ENCODE results near the gene CHRNA9.

Gene CHRNA9

DNA sequence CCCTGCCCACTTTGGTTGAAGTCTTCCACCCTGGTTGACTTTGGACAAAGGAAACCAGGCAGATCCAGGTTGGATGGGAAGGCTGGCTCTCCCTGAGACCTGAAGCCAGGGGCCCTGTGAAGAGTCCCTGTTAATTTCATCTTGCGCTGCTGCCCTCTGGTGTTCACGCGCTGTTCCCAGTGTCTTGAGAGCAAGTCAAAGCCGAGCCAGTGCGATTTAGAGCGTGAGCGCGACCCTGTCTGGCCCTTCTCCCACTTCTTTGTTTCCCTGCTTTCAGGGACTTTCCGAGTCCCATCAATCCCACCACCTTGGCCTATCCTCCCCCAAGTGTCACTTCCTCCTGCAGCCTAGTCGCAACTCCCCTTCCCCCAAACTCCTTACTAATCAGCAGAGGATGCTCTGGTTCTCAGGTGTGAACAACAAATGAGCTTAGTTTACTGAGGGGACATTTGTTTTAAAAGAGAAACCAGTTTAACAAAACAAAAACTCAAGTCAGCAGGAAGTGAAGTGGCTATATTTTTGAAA is 25.8 kb upstream of the CHRNA9 start:
- peak; percentile 59 to 65 for ATAC-seq

DNA sequence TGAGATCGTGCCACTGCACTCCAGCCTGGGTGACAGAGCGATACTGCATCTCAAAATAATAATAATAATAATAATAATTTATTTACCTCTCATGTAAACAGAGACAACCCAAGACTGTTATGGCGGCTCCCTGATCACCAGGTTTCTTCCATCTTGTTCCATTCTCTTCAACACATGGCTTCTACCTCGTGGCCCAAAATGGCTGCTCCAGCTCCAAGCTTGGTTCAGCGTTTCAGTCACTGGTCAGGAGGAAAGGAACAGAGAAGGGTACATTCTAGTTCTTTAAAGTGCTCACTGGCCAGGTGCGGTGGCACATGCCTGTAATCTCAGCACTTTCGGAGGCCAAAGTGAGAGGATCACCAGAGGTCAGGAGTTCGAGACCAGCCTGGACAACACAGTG is 24.9 kb upstream of the CHRNA9 start:
- ATAC-seq = no peak

DNA sequence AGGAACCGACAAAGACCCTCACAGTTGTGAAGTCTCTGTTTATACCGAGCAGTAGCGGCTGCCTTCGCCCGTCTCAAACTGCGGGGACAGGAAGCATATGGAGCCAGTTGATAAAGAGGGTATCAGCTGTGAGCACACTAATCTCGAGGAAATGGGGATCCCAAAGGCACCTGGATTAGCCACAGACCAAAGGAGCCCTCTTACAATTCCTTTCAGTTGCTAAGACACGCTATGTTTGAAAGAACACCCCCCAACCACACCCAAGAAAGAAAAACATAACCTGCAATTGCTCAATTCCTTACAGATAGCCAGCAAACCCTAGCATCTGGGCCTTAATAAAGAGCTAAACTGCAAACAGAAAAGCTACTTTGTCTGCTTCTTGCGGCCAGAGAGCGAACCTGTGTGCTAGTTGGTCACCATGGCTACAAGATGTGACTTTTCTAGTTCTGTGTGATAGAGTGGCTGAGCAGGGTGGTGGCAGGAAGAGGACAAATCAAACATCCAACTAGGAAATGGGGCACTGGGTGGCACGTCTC is 23.3 kb upstream of the CHRNA9 start:
- no peak for ATAC-seq

DNA sequence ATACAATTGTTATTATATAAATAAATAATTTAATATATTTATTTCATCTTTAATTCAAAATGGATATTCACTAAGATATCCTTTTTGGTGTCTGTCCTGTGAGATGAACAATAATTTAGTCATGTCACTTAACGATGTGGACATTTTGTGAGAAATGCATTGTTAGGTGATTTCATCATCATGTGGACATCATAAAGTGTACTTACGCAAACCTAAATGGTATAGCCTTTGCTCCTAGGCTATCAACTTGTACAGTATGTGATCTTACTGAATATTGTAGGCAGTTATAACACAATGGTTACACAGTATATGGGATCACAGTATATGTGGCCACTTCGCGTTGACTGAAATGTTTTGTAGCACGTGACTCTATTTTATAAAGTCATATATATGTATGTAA is 20.2 kb upstream of the CHRNA9 start:
- no peak for ATAC-seq

DNA sequence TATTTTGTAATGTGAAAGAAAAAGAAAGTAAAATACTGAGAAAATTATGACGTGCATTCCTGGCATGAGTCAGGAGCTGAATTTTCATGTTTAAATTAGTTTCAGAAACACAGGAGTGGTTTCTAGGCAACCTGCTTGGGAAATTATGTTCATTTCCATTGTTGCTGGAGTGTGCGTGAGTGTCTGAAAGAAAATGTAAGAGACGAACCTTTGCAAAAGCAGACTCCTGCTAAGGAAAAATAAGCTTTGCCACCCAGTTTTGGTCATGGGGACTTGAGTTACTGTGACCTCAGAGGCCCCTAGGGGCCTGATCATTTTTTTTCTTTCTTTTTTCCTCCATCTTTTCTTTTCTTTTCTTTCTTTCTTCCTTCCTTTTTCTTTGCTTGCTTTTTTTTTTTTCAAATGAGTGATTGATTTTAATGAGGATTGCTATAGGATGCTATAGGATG is 18.8 kb upstream of the CHRNA9 start:
- peak; percentile 70 to 75 for ATAC-seq

DNA sequence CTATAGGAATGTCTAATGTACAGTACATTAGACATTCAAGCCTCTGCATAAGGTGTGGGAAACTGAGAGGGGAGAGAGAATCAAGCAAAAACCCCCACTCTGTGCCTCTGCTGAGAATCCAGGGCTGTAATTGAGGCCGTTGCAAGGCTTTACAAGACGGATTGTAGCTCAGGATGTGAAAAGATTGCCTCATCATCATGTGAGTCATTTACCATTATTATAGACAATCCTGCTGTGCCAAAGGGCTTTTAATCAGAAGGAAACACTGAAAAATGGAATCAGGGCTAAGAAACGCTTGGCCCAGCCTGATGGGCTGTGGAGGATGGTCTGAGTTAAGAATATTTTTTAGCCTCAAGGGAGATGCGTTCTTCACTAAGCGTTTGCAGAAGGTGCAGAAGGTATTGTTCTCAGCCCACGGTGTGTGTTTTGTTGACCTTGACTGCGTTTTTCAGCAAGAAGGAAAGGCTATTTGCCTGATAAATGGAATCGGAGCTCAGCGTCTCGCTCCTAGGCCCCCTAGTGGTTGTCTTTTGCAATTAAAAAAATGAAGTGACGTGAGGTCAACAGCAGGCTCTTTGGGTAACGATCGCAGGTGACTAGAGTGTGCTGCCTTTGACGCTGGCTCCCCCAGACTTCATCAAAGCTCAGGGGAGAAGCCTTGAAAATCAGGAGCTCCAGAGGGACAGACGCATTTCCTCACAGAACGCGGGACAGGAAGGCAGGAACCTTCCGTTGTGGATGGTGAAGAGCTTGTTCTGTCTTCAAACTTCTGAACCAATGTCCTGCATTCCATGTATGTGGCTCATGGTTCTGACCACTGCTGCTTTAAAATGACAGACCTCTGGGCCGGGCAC is 18.1 kb upstream of the CHRNA9 start:
- ATAC-seq = peak; percentile 64 to 67

DNA sequence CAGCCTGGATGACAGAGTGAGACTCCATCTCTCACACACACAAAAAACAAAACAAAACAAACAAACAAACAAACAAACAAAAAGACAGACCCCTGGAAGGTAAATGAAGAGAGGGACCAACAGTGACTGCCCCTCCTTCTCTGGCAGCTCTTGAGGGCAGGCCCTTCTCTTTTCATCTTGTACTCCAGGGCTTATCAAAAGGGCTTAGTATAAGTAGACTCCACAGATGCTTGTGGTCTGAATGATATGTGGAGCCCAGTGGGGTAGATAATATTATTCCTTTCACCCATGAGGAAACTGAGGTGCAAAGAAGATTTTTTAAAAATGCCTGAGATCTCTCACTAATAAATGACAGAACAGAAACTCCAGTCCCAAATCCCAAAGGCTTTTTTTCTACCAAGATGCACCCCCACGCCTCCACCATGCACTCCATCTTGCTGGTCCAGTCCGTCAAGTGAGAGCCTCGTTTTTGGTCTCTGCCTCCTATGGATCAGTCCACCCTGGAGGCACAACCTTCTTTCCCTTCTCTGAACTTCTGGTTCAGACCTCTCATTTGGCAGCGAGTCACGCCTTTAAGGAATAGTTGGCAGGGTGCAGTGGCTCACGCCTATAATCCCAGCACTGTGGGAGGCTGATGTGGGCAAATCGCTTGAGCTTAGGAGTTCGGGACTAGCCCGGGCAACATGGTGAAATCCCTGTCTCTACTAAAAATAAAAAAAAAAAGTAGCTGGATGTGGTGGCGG is 17.0 kb upstream of the CHRNA9 start:
- ATAC-seq = no peak

DNA sequence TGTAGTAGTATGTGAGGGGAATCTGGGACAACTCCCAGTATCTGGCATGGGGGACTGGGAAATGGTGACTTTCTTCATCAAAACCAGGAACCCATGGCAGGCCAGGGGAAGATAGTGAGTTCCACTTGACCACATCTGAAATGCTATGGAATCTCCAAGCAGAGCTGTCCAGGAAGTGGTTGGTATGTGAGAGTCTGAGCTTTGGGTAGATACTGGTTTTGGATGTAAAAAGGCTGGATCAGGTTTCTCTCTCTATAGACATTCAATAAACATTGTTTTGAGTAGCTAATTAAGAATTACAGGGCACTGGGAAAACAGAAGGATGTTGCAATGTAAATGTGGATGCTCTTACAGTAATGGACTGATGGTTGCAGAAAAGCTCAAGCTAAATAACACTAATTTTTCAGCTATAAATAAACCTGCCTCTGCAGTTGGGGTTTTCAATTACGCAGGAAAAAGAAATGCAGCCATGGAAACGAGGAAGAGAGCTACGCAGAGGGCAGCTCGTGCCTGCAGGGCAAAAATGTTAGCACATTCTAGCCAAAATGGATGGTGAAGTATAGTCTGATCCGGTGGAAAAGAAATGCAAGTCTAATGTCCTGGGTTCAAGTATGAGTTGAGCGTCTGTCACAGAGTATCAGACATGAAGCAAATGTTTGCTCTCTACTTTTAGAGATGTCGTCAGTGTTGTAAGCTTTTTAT is 13.4 kb upstream of the CHRNA9 start:
- no peak for ATAC-seq

DNA sequence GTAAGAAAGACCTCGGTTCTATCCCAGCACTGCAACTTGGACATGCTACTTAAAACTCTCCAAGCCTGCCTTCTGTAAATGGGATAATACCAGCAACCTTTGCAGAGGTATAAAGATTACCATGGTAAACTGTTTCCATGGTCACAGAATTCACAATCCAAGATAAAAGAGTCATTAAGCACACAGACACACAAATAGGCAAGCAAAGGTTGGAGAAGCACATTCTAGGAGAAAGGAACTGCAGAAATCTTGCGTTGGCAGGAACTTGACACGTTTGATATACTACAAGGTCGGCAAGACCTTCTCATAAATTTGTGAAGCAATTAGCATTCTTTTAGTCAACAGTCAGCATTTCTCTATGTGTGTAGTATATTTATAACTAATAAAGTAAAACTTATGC is 12.3 kb upstream of the CHRNA9 start:
- ATAC-seq = no peak

DNA sequence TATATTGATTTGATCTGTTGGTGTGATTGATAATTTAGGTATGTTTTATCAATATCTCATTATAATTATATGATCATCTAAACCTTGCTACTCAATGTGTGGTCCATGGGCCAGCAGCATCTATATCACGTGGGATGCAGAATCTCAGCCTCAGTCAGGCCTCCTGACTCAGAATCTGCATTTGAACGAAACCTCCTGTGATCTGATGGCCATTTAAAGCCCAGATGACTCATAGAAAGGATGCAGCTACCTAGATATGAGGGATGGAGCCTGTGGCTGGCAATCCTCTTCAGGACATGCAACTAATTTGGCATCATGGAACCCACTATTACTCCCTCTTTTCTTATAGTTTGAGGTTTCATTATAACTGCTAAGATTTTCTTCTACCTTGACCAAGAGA is 11.3 kb upstream of the CHRNA9 start:
- no peak for ATAC-seq

DNA sequence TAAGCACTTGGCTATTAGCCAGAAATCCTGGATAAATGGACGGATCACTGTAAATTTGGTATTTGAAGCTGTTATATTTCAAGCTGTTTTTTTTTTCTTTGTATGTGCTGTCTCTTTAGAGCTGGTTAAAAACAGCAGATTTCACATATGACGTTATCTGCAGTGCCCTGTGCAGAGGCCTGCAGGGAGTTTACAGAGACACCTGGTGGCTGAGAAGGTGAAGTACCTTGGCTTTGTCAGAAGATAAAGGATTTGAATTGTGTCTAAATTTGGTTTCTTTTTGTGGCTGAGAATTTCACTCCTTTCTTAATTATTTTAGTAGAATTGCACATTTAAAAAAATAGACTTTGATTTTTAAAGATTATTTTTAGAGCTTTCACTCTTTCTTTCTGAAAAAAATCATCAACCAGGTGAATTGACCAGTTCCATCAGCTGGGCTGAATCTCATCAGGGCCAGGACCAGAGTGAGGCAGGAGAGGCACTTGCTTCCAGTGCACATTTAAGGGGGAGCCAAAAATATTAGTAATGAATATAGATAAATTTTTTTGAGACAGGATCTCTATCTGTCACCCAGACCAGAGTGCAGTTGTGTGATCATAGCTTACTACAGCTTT is 9.6 kb upstream of the CHRNA9 start:
- peak; percentile 96 to 98 for ATAC-seq

DNA sequence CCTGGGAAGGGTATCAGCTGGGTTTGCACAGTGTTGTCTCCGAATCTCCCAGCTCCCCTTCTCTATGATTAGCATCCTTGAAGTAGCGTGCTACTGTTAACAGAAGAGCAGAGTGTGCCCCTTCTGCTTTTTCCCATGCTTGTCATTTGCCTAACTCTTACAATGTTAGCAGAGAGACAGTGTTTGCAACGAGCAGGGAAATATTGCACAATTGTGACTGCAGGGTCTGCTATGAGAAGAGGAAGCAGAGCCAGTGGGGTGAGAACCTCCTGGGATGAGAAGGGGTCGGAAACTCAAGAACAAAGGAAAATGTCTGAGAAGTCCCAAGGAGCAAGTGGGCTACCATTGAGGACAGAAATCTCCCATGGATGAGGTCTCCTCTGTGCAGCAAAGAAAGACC is 7.8 kb upstream of the CHRNA9 start:
- ATAC-seq = no peak

DNA sequence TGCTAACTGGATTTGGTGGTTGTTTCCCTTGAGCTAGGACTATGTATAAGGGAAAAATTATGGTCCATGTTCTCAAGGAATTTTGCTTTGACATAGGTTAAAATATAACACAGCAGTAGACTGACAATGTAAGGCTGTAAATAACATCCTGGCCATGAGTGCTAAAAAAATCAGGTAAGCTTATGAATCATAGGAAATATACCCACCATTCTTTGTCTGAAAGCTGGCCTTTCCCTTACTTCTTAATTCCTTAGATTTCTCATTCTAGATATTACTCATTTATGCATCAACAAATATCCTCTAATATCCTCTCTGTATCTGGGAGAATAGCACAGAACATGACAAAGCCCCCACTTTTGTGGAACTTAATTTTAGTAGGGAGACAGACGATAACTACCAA is 6.8 kb upstream of the CHRNA9 start:
- no peak for ATAC-seq

DNA sequence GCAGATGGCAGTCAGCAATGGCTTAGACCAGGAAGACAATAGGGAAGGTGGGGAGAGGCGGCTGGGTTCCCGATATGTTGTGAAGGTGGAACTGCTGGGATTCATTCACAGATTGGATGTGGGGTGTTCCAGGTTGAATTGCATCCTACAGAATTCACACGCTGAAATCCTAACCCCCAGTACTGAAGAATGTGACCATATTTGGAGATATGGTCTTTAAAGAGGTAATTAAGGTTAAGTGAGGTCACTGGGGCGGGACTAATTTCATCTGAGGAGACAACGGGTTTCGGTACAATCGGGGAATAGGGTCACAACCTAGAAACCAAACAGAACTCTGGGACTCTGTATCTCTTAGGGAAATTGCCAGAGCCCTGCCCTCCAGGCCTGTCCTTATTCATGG is 5.3 kb upstream of the CHRNA9 start:
- ATAC-seq = no peak

DNA sequence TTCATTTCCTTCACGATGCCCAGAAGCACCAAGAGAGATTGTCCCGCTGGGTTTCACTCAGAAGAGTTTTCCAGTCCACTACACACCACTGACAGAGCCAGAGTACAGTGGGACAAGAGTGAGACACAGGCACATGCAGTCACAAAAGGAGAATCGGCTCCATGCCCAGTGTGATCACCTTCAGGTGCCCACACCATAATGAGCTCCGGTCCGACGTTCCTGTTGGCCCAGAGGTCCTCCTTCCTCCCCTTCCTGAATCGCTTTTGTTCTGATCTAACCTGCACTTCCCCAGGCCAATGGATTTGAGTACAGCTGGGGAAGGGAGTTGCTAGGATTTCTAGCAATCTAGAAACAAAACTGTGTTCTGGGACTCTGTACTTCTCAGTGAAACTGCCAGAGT is 4.6 kb upstream of the CHRNA9 start:
- no peak for ATAC-seq

DNA sequence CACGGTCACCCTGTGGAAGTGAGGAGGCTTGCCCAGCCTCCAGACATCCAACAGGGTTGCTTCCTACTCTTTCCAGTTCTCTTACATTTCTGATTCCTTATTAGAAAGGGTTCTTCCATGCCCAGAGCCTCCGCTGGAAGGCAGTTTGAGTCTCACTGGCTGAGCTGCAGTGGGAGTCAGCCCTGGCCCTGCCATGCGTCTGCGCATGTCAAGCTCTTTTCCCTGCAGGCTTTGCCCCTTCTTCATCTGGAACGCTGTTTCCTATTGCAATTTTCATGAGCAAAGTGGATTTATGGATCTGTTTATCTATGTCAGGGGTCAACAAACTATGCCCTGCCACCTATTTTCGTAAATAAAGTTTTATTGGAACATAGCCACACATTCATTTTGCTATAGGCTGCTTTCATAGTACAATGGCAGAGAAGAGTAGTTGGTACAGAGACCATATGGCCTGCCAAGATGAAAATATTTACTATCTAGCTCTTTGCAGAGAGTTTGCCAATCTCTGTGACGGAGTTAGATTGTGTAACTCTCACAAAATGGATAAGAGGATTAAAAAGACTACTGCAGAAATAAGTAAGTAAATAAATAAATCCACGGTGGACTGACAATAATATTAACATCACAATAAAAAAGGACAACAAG is 3.9 kb upstream of the CHRNA9 start:
- ATAC-seq = no peak

DNA sequence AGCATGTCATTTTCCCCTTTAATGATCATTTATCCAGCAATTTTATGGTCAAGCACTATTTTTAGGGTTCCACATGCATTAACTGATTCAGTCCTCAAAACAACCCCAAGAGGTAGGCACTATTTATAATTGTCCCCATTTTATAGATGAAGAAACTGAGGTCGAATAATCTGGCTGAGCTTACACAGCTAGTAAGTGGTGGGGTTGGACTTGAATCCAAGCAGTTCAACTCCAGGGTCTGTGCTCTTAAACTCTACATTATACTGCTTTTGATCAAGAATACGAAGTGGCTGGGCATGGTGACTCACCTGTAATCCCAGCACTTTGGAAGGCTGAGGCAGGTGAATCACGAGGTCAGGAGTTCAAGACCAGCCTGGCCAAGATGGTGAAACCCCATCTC is 3.2 kb upstream of the CHRNA9 start:
- no peak for ATAC-seq

DNA sequence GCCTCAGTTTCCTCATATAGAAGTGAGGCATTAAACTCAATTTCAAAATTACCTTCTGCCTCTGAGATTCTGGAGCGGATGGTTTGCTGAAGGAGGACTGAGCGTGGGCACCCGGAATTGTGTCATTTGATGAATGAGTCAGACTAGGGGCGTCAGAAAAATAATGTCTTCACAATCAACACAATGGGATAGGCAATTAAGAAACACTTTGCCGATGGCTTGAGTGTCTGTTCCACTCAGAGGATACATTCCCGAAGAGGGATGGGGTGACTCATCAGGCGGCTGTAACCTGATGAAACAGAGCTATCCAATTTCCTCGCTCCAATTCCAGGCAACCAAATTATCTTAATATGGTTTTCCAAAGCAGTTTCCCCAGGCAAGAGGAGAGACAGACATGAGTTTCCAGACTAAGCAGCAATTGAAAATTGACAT is 1.2 kb upstream of the CHRNA9 start:
- no peak for ATAC-seq

DNA sequence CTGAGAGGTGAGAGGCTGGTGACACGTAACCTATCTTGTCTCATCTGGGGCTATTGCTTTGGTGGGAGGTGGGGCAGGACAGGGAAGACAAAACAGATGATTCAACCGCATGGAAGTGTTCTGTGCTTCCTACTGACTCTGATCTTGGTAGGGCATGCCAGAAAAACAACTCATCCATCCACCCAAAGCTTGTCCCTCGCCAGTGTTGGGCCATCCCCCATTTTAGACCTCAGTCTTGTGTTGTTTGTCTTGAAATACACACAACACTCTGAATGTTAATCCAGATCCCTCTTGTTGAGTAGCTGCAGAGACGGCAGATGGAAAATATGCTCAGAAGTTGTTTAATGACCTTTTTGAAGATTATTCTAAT is 377 bp downstream of the CHRNA9 start:
- no peak for ATAC-seq

DNA sequence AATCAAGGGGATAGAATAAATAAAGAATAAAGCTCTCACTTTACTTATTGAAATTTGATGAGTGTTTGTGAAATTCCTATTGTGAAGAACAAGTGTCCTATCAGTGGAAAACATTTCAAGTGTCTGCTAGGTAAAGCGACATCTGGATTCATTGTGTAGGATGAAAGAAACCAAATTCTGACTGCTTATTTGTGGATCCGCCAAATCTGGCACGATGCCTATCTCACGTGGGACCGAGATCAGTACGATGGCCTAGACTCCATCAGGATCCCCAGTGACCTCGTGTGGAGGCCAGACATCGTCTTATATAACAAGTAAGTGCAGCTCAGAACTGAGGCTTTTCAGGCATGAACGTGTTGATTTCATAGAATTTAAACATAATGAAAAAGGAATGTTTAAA is 1.9 kb downstream of the CHRNA9 start:
- ATAC-seq = no peak

DNA sequence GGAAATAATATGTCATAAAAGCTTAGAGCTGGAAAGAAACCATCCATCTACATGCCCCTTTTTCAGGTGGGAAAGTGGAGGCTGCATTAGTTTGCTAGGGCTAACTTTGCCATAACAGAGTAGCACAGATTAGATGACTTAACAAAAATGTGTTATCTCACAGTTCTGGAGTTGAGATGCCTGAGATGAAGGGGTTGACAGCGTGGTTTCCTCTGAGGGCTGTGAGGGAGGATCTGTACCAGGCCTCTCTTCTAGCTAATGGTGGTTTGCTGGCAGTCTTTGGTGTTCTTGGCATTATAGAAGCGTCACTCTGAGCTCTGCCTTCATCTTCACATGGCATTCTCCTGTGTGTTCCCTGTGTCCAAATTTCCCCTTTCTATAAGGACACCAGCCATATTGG is 2.4 kb downstream of the CHRNA9 start:
- ATAC-seq = no peak

DNA sequence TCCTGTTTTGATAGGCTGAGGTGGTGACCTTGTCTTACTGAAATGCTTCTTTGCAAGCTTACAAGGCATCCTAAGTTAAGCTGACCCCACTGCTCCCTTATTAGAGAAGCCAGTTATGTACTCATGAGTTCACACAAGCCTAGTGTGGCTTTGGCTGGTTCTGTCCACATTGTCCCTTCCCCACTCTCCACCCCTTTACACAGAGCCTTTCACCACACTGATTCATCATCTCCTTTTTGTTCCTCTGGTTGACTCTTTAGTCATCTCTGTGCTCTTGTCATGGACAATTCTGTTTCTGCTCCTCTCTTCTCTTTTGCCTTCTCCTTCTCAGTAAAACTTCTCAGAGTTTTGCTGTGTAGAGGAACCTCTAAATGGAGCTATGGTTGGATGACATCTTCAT is 4.9 kb downstream of the CHRNA9 start:
- ATAC-seq = peak; percentile 65 to 68

Data from activated CD4-positive, CD25-positive, alpha-beta regulatory T cell treated with anti-CD3 and anti-CD28 coated beads, Interleukin-2, amount 50 U/mL, for 24 hours (primary cell).